Gastrocnemius medialis (tissue), 4 donors: ENCODE data around the gene FLII.

Source experiments
- CTCF ChIP-seq, 5 experiments: fragments of 450-650 bp in 3 of 5; fragments of 200-600 bp in 2 of 5; sonication (generic) in 2 of 5; IDR thresholded peaks in 4 of 5; conservative IDR thresholded peaks in 1 of 5; 1 replicate in 4 of 5; 2 replicates in 1 of 5; pipeline ENCODE4 v1.5.1; 2016 to 2019; ENCODE audit warnings: antibody characterized with exemption in 5 of 5, mild to moderate bottlenecking in 3 of 5, moderate library complexity in 3 of 5
- POLR2A ChIP-seq, 2 donors: fragments of 450-650 bp; IDR thresholded peaks; one replicate each; pipeline ENCODE4 v1.6.1; 2017; ENCODE audit warnings: antibody characterized with exemption in 2 of 2, mild to moderate bottlenecking in 2 of 2, moderate library complexity in 2 of 2

- TF ChIP-seq CTCF (IDR thresholded peaks at IDR 0.05 in 4 of 5, conservative IDR thresholded peaks at IDR 0.05 in 1 of 5) (no peak), POLR2A (IDR thresholded peaks at IDR 0.05) (no peak)
These were observed 3.6 kb upstream of the FLII start for GRCh38 chr17:18262111-18262510.
